Osteoblast (primary cell): ENCODE data around the gene NFIA. TPM values are rescaled to one million over a fixed set of nuclear protein-coding genes. Genes with fewer than 3 reads are reported as not detected.

ENCODE experiments used
- DNase-seq: peaks from one replicate; pipeline ENCODE4 v3.0.0; 2011; ENCODE audit warnings: low spot score, mixed read lengths; ENCODE audit not compliant: insufficient read length; ENCODE audit errors: missing footprints
- H2AFZ ChIP-seq: 2 replicates; pipeline ENCODE4 v1.6.0; 2011; ENCODE audit warnings: mild to moderate bottlenecking, low read length
- H3K27ac ChIP-seq: 2 replicates; pipeline ENCODE4 v1.5.1; 2011; ENCODE audit warnings: mild to moderate bottlenecking, low read depth, low read length, moderate library complexity
- H3K27me3 ChIP-seq: 2 replicates; pipeline ENCODE4 v1.6.0; 2012; ENCODE audit warnings: mild to moderate bottlenecking, control low read depth, inconsistent platforms, low read length, moderate library complexity; ENCODE audit not compliant: insufficient read depth
- H3K36me3 ChIP-seq: 2 replicates; pipeline ENCODE4 v1.5.1; 2011; ENCODE audit warnings: mild to moderate bottlenecking, low read length, control low read depth, moderate library complexity; ENCODE audit not compliant: insufficient read depth
- H3K4me1 ChIP-seq: 2 replicates; pipeline ENCODE4 v1.5.1; 2011; ENCODE audit warnings: mild to moderate bottlenecking, low read length, control low read depth, moderate library complexity; ENCODE audit not compliant: insufficient read depth
- H3K4me2 ChIP-seq: 2 replicates; pipeline ENCODE4 v1.6.0; 2011; ENCODE audit warnings: mild to moderate bottlenecking, low read length; ENCODE audit not compliant: insufficient read depth
- H3K4me3 ChIP-seq: fragments of 200-600 bp; sonication (generic); 3 replicates; pipeline ENCODE4 v1.5.1; 2012; ENCODE audit warnings: mild to moderate bottlenecking, low read length, inconsistent platforms; ENCODE audit not compliant: insufficient read depth
- H3K79me2 ChIP-seq: 2 replicates; pipeline ENCODE4 v1.6.0; 2012; ENCODE audit warnings: mild to moderate bottlenecking, low read length, control low read depth, inconsistent platforms; ENCODE audit not compliant: insufficient read depth
- H3K9me3 ChIP-seq: 2 replicates; pipeline ENCODE4 v1.5.1; 2011; ENCODE audit warnings: low read depth, low read length, control low read depth
- H4K20me1 ChIP-seq: 2 replicates; pipeline ENCODE4 v1.6.0; 2012; ENCODE audit warnings: mild to moderate bottlenecking, low read length, control low read depth; ENCODE audit not compliant: insufficient read depth
- total RNA-seq: library from RNA; depleted of rRNA; stranded (reverse); fragments of >200 nt; gene quantifications from 2 replicates; pipeline ENCODE4 v1.2.3, GENCODE V29; 2012
- TF ChIP-seq, protein P1 (sequence below): IDR thresholded peaks from 2 replicates; pipeline ENCODE4 v1.5.1; 2011; ENCODE audit warnings: mild to moderate bottlenecking, low read depth, low read length, moderate library complexity; ENCODE audit errors: extremely low read depth

Gene NFIA
- total RNA-seq, 1 donor = 7.2 TPM

DNA sequence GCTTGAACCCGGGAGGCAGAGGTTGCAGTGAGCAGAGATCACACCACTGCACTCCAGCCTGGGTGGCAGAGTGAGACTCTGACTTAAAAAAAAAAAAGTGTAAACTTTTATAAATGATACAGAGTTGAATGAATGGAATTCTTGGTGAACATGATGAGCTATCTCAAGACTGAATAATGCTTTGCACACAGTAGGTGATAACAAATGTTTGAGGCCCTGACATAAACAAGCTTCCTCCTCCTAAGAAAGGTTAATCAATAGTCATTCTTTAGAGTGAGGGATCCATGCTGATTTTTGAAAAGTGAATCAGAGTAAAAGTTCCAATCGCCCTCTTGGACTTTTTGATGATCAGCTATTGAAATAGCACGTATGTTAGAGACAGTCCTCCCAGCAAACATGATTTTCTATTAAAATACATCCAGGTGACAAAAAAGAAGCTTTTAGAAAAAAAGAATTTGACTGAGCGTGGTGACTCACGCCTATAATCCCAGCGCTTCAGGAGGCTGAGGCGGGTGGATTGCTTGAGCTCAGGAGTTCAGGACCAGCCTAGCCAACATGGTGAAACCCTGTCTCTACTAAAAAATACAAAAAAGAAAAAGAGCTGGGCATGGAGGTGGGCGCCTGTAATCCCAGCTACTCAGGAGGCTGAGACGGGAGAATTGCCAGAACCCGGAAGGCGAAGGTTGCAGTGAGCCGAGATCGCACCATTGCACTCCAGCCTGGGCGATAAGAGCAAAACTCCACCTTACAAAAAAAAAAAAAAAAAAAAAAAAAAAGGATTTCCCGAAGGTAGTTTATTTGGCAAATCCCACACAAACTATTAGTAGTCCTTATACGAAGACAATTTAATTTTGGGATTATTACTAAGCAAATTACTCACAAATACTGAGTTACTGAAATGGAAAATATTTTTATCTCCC lies 181.8 kb downstream of the NFIA start:
- H3K27me3 ChIP-seq = no peaks in the 10 kb centered on the region
- H3K4me3 ChIP-seq = no peak overlapping the region
- no peaks in the 10 kb centered on the region for H3K79me2 ChIP-seq
- H3K9me3 ChIP-seq = no peaks in the 10 kb centered on the region
- no peaks in the 10 kb centered on the region for H3K4me1 ChIP-seq
- no peaks in the 10 kb centered on the region for H4K20me1 ChIP-seq
- no peak overlapping the region for H3K27ac ChIP-seq
- DNase-seq = no peak
- TF ChIP-seq, protein P1, sequence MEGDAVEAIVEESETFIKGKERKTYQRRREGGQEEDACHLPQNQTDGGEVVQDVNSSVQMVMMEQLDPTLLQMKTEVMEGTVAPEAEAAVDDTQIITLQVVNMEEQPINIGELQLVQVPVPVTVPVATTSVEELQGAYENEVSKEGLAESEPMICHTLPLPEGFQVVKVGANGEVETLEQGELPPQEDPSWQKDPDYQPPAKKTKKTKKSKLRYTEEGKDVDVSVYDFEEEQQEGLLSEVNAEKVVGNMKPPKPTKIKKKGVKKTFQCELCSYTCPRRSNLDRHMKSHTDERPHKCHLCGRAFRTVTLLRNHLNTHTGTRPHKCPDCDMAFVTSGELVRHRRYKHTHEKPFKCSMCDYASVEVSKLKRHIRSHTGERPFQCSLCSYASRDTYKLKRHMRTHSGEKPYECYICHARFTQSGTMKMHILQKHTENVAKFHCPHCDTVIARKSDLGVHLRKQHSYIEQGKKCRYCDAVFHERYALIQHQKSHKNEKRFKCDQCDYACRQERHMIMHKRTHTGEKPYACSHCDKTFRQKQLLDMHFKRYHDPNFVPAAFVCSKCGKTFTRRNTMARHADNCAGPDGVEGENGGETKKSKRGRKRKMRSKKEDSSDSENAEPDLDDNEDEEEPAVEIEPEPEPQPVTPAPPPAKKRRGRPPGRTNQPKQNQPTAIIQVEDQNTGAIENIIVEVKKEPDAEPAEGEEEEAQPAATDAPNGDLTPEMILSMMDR = no peak
- no peak overlapping the region for H2AFZ ChIP-seq
- no peak overlapping the region for H3K4me2 ChIP-seq
- H3K36me3 ChIP-seq = no peaks in the 10 kb centered on the region

DNA sequence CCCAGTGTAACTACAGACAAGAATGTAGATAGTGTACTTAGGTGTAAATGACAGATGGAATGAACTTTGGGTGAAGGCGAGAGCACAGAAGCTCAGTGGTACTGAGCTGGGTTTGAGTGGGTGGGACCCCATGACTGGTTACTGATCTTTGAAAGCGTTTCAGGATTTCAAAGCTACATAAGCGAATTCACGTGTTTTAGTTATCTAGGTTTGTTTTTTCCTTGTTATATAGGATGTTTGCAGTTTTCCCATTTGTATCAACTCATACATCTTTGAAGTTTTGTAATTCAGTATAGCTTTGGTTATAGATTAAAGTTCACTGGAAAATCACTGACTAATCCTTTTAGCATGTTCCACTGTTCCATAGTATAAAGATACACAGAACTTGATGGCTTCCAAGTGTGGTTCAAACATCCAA lies 182.5 kb downstream of the NFIA start:
- H3K27ac ChIP-seq = no peak overlapping the region
- DNase-seq = no peak
- no peaks in the 10 kb centered on the region for H3K79me2 ChIP-seq
- no peak overlapping the region for H3K4me3 ChIP-seq
- no peaks in the 10 kb centered on the region for H4K20me1 ChIP-seq
- TF ChIP-seq, protein P1 = no peak
- H2AFZ ChIP-seq = no peak overlapping the region
- no peaks in the 10 kb centered on the region for H3K27me3 ChIP-seq
- no peaks in the 10 kb centered on the region for H3K4me1 ChIP-seq
- no peaks in the 10 kb centered on the region for H3K36me3 ChIP-seq
- no peak overlapping the region for H3K4me2 ChIP-seq
- H3K9me3 ChIP-seq = no peaks in the 10 kb centered on the region

DNA sequence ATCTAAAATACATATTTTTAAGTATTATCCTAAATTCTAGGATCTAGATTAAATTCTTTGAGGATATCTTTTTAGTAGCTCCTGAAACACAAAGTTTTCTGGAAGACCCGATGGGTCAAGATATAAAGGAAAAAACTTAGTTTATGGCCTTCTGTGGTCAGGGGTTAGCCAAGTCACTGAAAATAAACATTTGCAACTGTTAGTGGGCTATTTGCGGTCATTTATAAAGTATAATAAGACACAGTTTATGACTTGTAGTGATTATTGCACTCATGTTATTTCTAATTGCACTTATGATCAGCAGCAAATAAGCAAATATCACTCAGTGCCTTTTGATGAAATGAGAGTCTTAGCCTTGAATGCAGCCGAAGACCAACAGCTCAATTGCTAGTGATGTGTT lies 183.3 kb downstream of the NFIA start:
- Histone ChIP-seq H3K4me3 (no peak overlapping the region), H3K27me3 (no peaks in the 10 kb centered on the region), H3K4me1 (peaks cover 2% of the 10 kb centered on the region), H3K9me3 (no peaks in the 10 kb centered on the region), H2AFZ (no peak overlapping the region), H4K20me1 (no peaks in the 10 kb centered on the region), H3K36me3 (no peaks in the 10 kb centered on the region), H3K4me2 (no peak overlapping the region), H3K27ac (no peak overlapping the region), H3K79me2 (no peaks in the 10 kb centered on the region)
- TF ChIP-seq, protein P1 = no peak
- no peak for DNase-seq

DNA sequence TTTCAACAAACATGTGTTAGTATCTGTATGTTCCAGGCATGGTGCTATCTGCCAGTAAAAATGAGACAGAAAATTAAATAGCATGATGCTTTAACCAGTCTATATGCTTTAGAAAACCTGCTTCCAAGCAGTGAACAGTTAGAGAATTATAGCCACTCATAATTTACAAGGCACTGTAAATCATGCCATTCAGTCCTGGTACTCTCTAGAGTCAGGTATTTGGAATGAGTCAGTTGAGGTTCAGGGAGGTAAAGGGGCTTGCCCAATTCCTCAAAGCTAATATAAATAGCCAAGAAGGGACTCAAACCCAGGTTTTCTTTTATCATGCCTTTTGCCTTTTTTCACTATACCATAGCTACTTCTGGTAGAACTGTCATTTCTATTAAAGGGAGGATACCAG lies 184.4 kb downstream of the NFIA start:
- no peak for DNase-seq
- no peak overlapping the region for H2AFZ ChIP-seq
- no peaks in the 10 kb centered on the region for H4K20me1 ChIP-seq
- H3K27me3 ChIP-seq = no peaks in the 10 kb centered on the region
- H3K36me3 ChIP-seq = no peaks in the 10 kb centered on the region
- no peak overlapping the region for H3K4me2 ChIP-seq
- H3K4me3 ChIP-seq = no peak overlapping the region
- H3K9me3 ChIP-seq = no peaks in the 10 kb centered on the region
- peaks cover 12% of the 10 kb centered on the region for H3K4me1 ChIP-seq
- TF ChIP-seq, protein P1 = no peak
- no peak overlapping the region for H3K27ac ChIP-seq
- no peaks in the 10 kb centered on the region for H3K79me2 ChIP-seq
